K562 (cell line): Measurements from ENCODE around the gene SH3D21.

Experiments used
- NR1H2 ChIP-seq: sonication (generic); formaldehyde crosslinking; IDR thresholded peaks from 2 replicates; pipeline ENCODE4 v1.4.0; 2020; ENCODE audit warnings: mild to moderate bottlenecking, missing genetic modification reagents
- ZNF146 ChIP-seq: IDR thresholded peaks from one replicate; pipeline ENCODE4 v1.6.1; 2018; ENCODE audit warnings: missing compliant biosample characterization; ENCODE audit not compliant: unreplicated experiment
- ZNF274 ChIP-seq: IDR thresholded peaks from 2 replicates; pipeline ENCODE4 v1.6.1; 2011; ENCODE audit warnings: low read depth, mild to moderate bottlenecking, low read length, moderate library complexity, borderline replicate concordance
- ZNF76 ChIP-seq: fragments of 250-450 bp; sonication (Bioruptor Pico); IDR thresholded peaks from 2 replicates; pipeline ENCODE4 v1.4.0; 2020; ENCODE audit warnings: mild to moderate bottlenecking, moderate library complexity, borderline replicate concordance

GRCh38 chr1:36286802-36287201 is 19.4 kb upstream of the SH3D21 start:
- TF ChIP-seq ZNF274 (no peak), NR1H2 (CRISPR knock-in tag) (no peak), ZNF146 (no peak), ZNF76 (CRISPR knock-in tag) (no peak)
